GM11168 (cell line): Measurements from ENCODE around the gene IKZF1.

Experiments used
- in situ Hi-C: fragments of 300-500 bp; cut with MboI; formaldehyde crosslinking; loops from one replicate; pipeline ENCODE4 v1.12.0; 2022; ENCODE audit warnings: low sequenced_read_pairs; ENCODE audit not compliant: unreplicated experiment

The IKZF1 gene

GRCh38 chr7:50351267-50351666 is 46.8 kb downstream of the IKZF1 start:
- in situ Hi-C loops: no loop called here

- in situ Hi-C loops: no loop called here
Measured at GRCh38 chr7:50352282-50352681, 47.8 kb downstream of the IKZF1 start.

- in situ Hi-C loops: no loop called here
Measured at GRCh38 chr7:50352751-50353150, 48.2 kb downstream of the IKZF1 start.

GRCh38 chr7:50353201-50353600 is 48.7 kb downstream of the IKZF1 start:
- in situ Hi-C loops: no loop called here

GRCh38 chr7:50353894-50354595 is 49.5 kb downstream of the IKZF1 start:
- in situ Hi-C loops: no loop called here

DNA sequence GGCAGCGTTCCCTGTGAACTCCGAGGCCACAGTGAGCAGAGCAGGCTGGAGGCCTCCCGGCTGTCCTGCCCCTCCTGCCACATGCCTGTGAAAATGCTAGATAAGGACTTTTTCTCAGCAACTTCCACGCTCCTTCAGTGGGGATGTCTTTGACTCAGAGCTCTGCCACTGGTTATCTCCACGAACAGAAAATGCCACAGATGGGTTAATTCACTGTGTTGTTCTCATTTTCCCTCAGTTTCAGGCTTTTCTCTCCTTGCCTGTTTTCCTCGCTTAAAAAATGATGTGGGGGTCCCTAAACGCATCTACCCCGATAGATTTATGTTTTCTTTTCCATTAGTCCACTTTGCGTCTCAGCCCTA is 51.3 kb downstream of the IKZF1 start:
- in situ Hi-C loops: no loop called here

DNA sequence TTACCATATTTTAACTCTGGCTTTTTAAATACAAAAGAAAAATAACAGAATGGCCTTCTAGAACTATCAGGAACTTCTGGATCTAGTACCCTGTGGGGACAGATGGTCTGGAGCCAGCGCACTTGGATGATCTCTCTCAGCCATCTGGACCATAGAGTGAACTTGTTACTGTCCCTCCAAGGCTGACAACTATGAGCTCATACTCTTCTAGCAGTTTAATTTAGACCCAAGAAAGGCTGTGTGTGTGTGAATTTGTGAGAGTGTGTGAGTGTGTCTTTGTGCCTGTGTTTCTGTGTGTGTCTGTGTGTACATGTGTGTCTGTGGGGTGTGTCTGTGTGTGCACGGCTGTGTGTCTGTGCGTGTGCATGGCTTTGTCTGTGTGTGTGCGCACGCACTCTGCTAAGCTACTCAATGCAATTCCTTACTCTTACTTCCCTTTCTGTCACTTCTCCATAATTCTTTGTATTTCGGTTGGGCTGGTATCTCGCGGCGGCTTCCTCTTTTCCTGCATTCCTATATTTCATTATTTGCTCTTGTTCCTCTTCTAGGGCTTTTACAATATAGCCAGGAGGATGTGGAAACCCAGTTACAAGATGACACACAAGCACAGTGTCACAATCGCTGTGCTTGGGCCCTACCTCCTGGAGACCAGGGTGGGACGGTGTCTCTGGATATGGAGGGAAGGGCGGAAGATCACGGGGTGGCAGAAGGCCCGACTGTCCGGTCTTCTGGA is 51.9 kb downstream of the IKZF1 start:
- in situ Hi-C loops: no loop called here

GRCh38 chr7:50356945-50357268 is 52.4 kb downstream of the IKZF1 start:
- in situ Hi-C loops: no loop called here

DNA sequence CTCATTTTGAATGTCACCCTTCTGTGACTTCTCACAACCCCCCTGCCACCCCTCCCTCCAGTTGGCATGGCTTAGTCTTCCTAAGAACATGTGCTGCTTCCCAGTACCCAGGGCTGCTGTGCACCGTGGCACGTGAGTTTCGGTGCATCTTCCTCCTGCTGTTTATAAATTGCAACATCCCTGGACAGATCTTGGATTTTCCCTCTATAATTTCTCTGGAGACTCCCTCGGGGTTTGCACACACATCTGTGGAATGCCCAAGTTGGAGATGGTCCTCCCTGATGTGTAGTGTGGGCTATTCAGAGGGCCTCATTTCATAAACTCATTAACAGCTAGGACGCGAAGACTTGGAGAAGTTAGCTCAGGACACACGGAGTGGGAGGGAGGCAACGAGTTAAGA is 52.9 kb downstream of the IKZF1 start:
- in situ Hi-C loops: no loop called here

GRCh38 chr7:50358041-50358705 is 53.7 kb downstream of the IKZF1 start:
- in situ Hi-C loops: no loop called here

- in situ Hi-C loops: no loop called here
Measured at GRCh38 chr7:50358779-50359178, 54.3 kb downstream of the IKZF1 start.

GRCh38 chr7:50359258-50359994 is 54.9 kb downstream of the IKZF1 start:
- in situ Hi-C loops: no loop called here

GRCh38 chr7:50359995-50360925 is 55.7 kb downstream of the IKZF1 start:
- in situ Hi-C loops: loop anchor here (10.0 kb wide), 1 partner anchor 155 kb away; no protein-coding TSS in a partner anchor

- in situ Hi-C loops: loop anchor here (10.0 kb wide), 1 partner anchor 157 kb away; no protein-coding TSS in a partner anchor
Measured at GRCh38 chr7:50362142-50362541, 57.6 kb downstream of the IKZF1 start.

GRCh38 chr7:50362712-50363282 is 58.3 kb downstream of the IKZF1 start:
- in situ Hi-C loops: loop anchor here (10.0 kb wide), 1 partner anchor 158 kb away; no protein-coding TSS in a partner anchor

GRCh38 chr7:50363327-50364060 is 59.0 kb downstream of the IKZF1 start:
- in situ Hi-C loops: loop anchor here (10.0 kb wide), 1 partner anchor 159 kb away; no protein-coding TSS in a partner anchor

GRCh38 chr7:50364645-50365044 is 60.1 kb downstream of the IKZF1 start:
- in situ Hi-C loops: loop anchor here (10.0 kb wide), 1 partner anchor 160 kb away; no protein-coding TSS in a partner anchor

DNA sequence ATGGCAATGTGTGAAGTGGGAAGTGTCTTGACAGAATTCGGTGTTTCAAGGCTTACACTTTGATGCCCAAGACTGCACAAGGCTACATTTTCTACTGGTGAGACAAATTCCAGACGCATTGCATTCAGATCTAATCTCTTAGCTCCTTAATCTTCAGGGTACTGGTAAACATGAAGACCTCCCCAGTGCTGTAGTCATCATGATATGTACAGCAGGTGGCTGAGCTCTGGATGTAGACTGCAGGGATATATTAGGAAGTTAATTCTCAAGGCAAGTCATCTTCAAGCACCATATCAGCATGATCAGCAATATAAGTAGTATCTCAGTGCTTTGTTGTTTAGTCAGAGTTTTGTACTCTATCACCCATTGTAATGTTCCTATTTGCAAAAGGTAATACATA is 61.8 kb downstream of the IKZF1 start:
- in situ Hi-C loops: loop anchor here (10.0 kb wide), 1 partner anchor 162 kb away; no protein-coding TSS in a partner anchor
